ENCODE results near the gene PDE8A.
"Not testable (repeated sequence)": the region's sequence is repeated elsewhere in the genome, so short reads cannot be mapped to it uniquely, and the experiment has no call there.

GRCh38 chr15:85011724-85012123 lies 30.1 kb downstream of the PDE8A start:
- TF ChIP-seq, protein P1, sequence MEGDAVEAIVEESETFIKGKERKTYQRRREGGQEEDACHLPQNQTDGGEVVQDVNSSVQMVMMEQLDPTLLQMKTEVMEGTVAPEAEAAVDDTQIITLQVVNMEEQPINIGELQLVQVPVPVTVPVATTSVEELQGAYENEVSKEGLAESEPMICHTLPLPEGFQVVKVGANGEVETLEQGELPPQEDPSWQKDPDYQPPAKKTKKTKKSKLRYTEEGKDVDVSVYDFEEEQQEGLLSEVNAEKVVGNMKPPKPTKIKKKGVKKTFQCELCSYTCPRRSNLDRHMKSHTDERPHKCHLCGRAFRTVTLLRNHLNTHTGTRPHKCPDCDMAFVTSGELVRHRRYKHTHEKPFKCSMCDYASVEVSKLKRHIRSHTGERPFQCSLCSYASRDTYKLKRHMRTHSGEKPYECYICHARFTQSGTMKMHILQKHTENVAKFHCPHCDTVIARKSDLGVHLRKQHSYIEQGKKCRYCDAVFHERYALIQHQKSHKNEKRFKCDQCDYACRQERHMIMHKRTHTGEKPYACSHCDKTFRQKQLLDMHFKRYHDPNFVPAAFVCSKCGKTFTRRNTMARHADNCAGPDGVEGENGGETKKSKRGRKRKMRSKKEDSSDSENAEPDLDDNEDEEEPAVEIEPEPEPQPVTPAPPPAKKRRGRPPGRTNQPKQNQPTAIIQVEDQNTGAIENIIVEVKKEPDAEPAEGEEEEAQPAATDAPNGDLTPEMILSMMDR (IDR thresholded peaks at IDR 0.05) = not testable (repeated sequence)
- not testable (repeated sequence) for TF ChIP-seq EZH2 (IDR thresholded peaks at IDR 0.05; ENCODE audit: borderline replicate concordance, insufficient read depth, low read depth, low read length, poor library complexity, severe bottlenecking)

Data from B cell (primary cell).